HCT116 (cell line): Measurements from ENCODE around the gene CD82. TPM values are rescaled to one million over a fixed set of nuclear protein-coding genes. Genes with fewer than 3 reads are reported as not detected.
"Not testable (repeated sequence)": the region's sequence is repeated elsewhere in the genome, so short reads cannot be mapped to it uniquely, and the experiment has no call there.

ENCODE experiments used
- ATAC-seq: fragments of 200-7000 bp; cut with Tn5 transposase; 2 replicates; pipeline ENCODE4 v1.9.1; 2020; ENCODE audit warnings: mild to moderate bottlenecking, moderate library complexity
- BruUV-seq: library from RNA; stranded (reverse); fragments of 400-500 nt; replicated peaks from 2 replicates; lab custom pipeline; 2021; lab: Mats Ljungman, UMichigan
- CTCF ChIA-PET: fragments of 300-600 bp; sonication (Branson Sonifier 250); formaldehyde crosslinking; loops from one replicate; lab custom pipeline; 2021; ENCODE audit warnings: antibody characterized with exemption; lab: Charles Lee
- POLR2A ChIA-PET: fragments of 300-600, 350-600 bp; sonication (Branson Sonifier 250); formaldehyde crosslinking; loops from one replicate; lab custom pipeline; 2021; ENCODE audit warnings: antibody characterized with exemption; lab: Charles Lee
- RAD21 ChIA-PET, 2 experiments: fragments of 300-600 bp; sonication (Branson Sonifier 250); formaldehyde crosslinking; loops; one replicate each; lab custom pipeline; 2023; ENCODE audit warnings: low total read pairs in 2 of 2; ENCODE audit not compliant: uncharacterized antibody in 2 of 2, unreplicated experiment in 2 of 2, low non-redundant PET in 1 of 2; lab: Charles Lee
- DNase-seq: peaks from one replicate; pipeline ENCODE4 v3.0.0-alpha.2; 2010; ENCODE audit warnings: low read depth, low spot score
- H2AFZ ChIP-seq: fragments of 200-600 bp; shearing (Covaris generic), sonication (generic); 2 replicates; pipeline ENCODE4 v1.6.1; 2017; ENCODE audit warnings: low read depth, mixed run types, mixed read lengths, antibody characterized with exemption, low read length; ENCODE audit not compliant: poor library complexity, severe bottlenecking
- H3K27ac ChIP-seq: 2 replicates; pipeline ENCODE4 v1.5.1; 2012; ENCODE audit warnings: low read depth, low read length
- H3K27me3 ChIP-seq: fragments of 200-600 bp; sonication (generic); 2 replicates; pipeline ENCODE4 v1.6.1; 2016; ENCODE audit warnings: mixed run types, low read length, mixed read lengths; ENCODE audit not compliant: insufficient read depth
- H3K36me3 ChIP-seq, 2 experiments: fragments of 200-500 bp in 1 of 2; fragments of 200-600 bp in 1 of 2; sonication (Bioruptor generic) in 1 of 2; sonication (generic) in 1 of 2; 2 replicates each; pipeline versions ENCODE4 v1.5.1 to v1.6.1; 2014 to 2016; ENCODE audit warnings: low read length in 2 of 2, inconsistent platforms in 1 of 2, mixed read lengths in 1 of 2, mixed run types in 1 of 2; ENCODE audit not compliant: insufficient read depth in 2 of 2, control insufficient read depth in 1 of 2
- H3K4me1 ChIP-seq, 2 experiments: fragments of 200-600 bp in 1 of 2; sonication (generic) in 1 of 2; 2 replicates each; pipeline versions ENCODE4 v1.5.1 to v1.6.1; 2012 to 2017; ENCODE audit warnings: low read length in 2 of 2, inconsistent platforms in 1 of 2, mild to moderate bottlenecking in 1 of 2, mixed read lengths in 1 of 2, mixed run types in 1 of 2, moderate library complexity in 1 of 2; ENCODE audit not compliant: insufficient read depth in 2 of 2, control insufficient read depth in 1 of 2
- H3K4me2 ChIP-seq: fragments of 200-600 bp; sonication (generic); 2 replicates; pipeline ENCODE4 v1.6.1; 2017; ENCODE audit warnings: mixed run types, low read length, mixed read lengths
- H3K4me3 ChIP-seq, 2 experiments: fragments of 200-600 bp in 1 of 2; sonication (generic) in 1 of 2; replicated peaks in 1 of 2; 2 replicates each; pipeline ENCODE4 v1.5.1; 2011 to 2016; ENCODE audit warnings: low read length in 2 of 2, control low read depth in 1 of 2, low read depth in 1 of 2, mild to moderate bottlenecking in 1 of 2, mixed read lengths in 1 of 2, mixed run types in 1 of 2
- H3K79me2 ChIP-seq: fragments of 200-600 bp; sonication (generic); 2 replicates; pipeline ENCODE4 v1.6.1; 2017; ENCODE audit warnings: mild to moderate bottlenecking, mixed run types, low read length, moderate library complexity, mixed read lengths; ENCODE audit not compliant: insufficient read depth
- H3K9ac ChIP-seq: fragments of 200-600 bp; sonication (generic); 2 replicates; pipeline ENCODE4 v1.6.1; 2016; ENCODE audit warnings: low read length, mixed read lengths
- H3K9me2 ChIP-seq: fragments of 200-600 bp; sonication (generic), shearing (Covaris generic); 2 replicates; pipeline ENCODE4 v1.6.1; 2017; ENCODE audit warnings: mixed run types, mild to moderate bottlenecking, moderate library complexity; ENCODE audit not compliant: insufficient read depth
- H3K9me3 ChIP-seq, 2 experiments: fragments of 200-500 bp in 1 of 2; fragments of 200-600 bp in 1 of 2; sonication (Bioruptor generic) in 1 of 2; sonication (generic) in 1 of 2; 2 replicates each; pipeline ENCODE4 v1.6.1; 2014 to 2017; ENCODE audit warnings: low read length in 2 of 2, mixed read lengths in 2 of 2, inconsistent platforms in 1 of 2, low read depth in 1 of 2, mild to moderate bottlenecking in 1 of 2, mixed run types in 1 of 2, moderate library complexity in 1 of 2; ENCODE audit not compliant: control insufficient read depth in 1 of 2, insufficient read depth in 1 of 2
- H4K20me1 ChIP-seq: fragments of 200-600 bp; sonication (generic), shearing (Covaris generic); 2 replicates; pipeline ENCODE4 v1.6.1; 2017; ENCODE audit warnings: mixed run types, mild to moderate bottlenecking, moderate library complexity; ENCODE audit not compliant: insufficient read depth
- EGR1 ChIP-seq: IDR thresholded peaks from 2 replicates; pipeline ENCODE4 v1.6.1; 2012; ENCODE audit warnings: low read depth
- ELF1 ChIP-seq: IDR thresholded peaks from 2 replicates; pipeline ENCODE4 v1.6.1; 2012; ENCODE audit warnings: low read depth, borderline replicate concordance
- EZH2phosphoT487 ChIP-seq: fragments of 200-600 bp; IDR thresholded peaks from 2 replicates; pipeline ENCODE4 v1.6.1; 2018; ENCODE audit warnings: antibody characterized with exemption, borderline replicate concordance
- FOSL1 ChIP-seq: IDR thresholded peaks from 2 replicates; pipeline ENCODE4 v1.6.1; 2012; ENCODE audit warnings: low read depth
- JUND ChIP-seq: IDR thresholded peaks from 2 replicates; pipeline ENCODE4 v1.6.1; 2012
- SIN3A ChIP-seq: IDR thresholded peaks from 2 replicates; pipeline ENCODE4 v1.6.1; 2012; ENCODE audit warnings: low read depth
- YY1 ChIP-seq: IDR thresholded peaks from 2 replicates; pipeline ENCODE4 v1.6.1; 2011; ENCODE audit warnings: low read length, low read depth, moderate library complexity, mild to moderate bottlenecking; ENCODE audit not compliant: insufficient replicate concordance; ENCODE audit errors: extremely low read depth
- ZNF274 ChIP-seq: fragments of 200-500 bp; sonication (Bioruptor generic); IDR thresholded peaks from 2 replicates; pipeline ENCODE4 v1.6.1; 2014; ENCODE audit warnings: mild to moderate bottlenecking, low read depth, low read length, inconsistent platforms
- intact Hi-C: fragments of 100-400 bp; cut with micrococcal nuclease; formaldehyde crosslinking; loops from 2 replicates; pipeline ENCODE4 v1.10.0; 2022
- total RNA-seq: library from RNA; stranded (reverse); gene quantifications from one replicate; pipeline ENCODE4 v1.2.1, GENCODE V29; 2021; ENCODE audit not compliant: unreplicated experiment
- TF ChIP-seq, protein P1 (sequence below): IDR thresholded peaks from 2 replicates; pipeline ENCODE4 v1.6.1; 2011; ENCODE audit warnings: mild to moderate bottlenecking, low read length, moderate library complexity; ENCODE audit not compliant: insufficient replicate concordance; ENCODE audit errors: extremely low read depth
- TF ChIP-seq, protein P2 (sequence below), 3 experiments: fragments of 200-600 bp in 1 of 3; sonication (generic) in 1 of 3; IDR thresholded peaks in 2 of 3; conservative IDR thresholded peaks in 1 of 3; 2 replicates each; pipeline ENCODE4 v1.5.1; 2012 to 2017; ENCODE audit warnings: low read depth in 2 of 3, low read length in 2 of 3, antibody characterized with exemption in 1 of 3, borderline replicate concordance in 1 of 3, control low read depth in 1 of 3, mild to moderate bottlenecking in 1 of 3, mixed read lengths in 1 of 3, mixed run types in 1 of 3, moderate library complexity in 1 of 3; ENCODE audit not compliant: insufficient read depth in 1 of 3

The CD82 gene
- total RNA-seq, 1 experiment from 2014 or later = 16.7 TPM

DNA sequence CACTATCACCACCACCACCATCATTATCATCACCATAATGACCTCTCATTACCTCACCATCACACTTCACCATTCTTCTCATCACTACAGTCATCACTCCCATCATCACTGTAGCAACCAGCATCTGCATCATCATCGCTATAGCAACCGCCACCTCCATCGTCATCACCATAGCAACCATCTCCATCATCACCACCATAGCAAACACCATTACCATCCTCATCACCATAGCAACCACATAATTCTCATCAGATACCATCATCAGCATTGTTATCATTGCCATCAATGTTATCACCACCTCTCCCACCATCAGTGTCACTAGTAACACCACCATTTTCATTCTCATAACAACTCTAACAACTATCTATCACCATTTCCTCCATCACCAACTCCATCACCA is 23.1 kb upstream of the CD82 start:
- ATAC-seq (no peak), DNase-seq (no peak)
- Histone ChIP-seq H3K4me2 (no peak overlapping the region), H2AFZ (no peak overlapping the region), H3K79me2 (no peaks in the 10 kb centered on the region), H3K4me3 (no peak overlapping the region), H3K4me1 (no peaks in the 10 kb centered on the region; a peak in 1 of 4 replicates), H3K9me2 (no peaks in the 10 kb centered on the region), H3K27me3 (no peaks in the 10 kb centered on the region), H3K9ac (no peak overlapping the region), H3K36me3 (no peaks in the 10 kb centered on the region), H3K9me3 (no peaks in the 10 kb centered on the region), H4K20me1 (no peaks in the 10 kb centered on the region), H3K27ac (no peak overlapping the region)
- ChIA-PET RAD21 (no interaction called here), POLR2A (no interaction called here), CTCF (no interaction called here)
- no TSS peak for BruUV-seq
- intact Hi-C loops = no loop called here
- no peak for TF ChIP-seq EGR1
- TF ChIP-seq ELF1 = no peak
- TF ChIP-seq, protein P1, sequence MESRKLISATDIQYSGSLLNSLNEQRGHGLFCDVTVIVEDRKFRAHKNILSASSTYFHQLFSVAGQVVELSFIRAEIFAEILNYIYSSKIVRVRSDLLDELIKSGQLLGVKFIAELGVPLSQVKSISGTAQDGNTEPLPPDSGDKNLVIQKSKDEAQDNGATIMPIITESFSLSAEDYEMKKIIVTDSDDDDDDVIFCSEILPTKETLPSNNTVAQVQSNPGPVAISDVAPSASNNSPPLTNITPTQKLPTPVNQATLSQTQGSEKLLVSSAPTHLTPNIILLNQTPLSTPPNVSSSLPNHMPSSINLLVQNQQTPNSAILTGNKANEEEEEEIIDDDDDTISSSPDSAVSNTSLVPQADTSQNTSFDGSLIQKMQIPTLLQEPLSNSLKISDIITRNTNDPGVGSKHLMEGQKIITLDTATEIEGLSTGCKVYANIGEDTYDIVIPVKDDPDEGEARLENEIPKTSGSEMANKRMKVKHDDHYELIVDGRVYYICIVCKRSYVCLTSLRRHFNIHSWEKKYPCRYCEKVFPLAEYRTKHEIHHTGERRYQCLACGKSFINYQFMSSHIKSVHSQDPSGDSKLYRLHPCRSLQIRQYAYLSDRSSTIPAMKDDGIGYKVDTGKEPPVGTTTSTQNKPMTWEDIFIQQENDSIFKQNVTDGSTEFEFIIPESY = no peak
- no peak for TF ChIP-seq JUND
- no peak for TF ChIP-seq SIN3A
- no peak for TF ChIP-seq EZH2phosphoT487
- TF ChIP-seq, protein P2, sequence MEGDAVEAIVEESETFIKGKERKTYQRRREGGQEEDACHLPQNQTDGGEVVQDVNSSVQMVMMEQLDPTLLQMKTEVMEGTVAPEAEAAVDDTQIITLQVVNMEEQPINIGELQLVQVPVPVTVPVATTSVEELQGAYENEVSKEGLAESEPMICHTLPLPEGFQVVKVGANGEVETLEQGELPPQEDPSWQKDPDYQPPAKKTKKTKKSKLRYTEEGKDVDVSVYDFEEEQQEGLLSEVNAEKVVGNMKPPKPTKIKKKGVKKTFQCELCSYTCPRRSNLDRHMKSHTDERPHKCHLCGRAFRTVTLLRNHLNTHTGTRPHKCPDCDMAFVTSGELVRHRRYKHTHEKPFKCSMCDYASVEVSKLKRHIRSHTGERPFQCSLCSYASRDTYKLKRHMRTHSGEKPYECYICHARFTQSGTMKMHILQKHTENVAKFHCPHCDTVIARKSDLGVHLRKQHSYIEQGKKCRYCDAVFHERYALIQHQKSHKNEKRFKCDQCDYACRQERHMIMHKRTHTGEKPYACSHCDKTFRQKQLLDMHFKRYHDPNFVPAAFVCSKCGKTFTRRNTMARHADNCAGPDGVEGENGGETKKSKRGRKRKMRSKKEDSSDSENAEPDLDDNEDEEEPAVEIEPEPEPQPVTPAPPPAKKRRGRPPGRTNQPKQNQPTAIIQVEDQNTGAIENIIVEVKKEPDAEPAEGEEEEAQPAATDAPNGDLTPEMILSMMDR (IDR thresholded peaks at IDR 0.05 in 2 of 3, conservative IDR thresholded peaks at IDR 0.05 in 1 of 3; ENCODE audit: borderline replicate concordance in 1 of 3, insufficient read depth in 1 of 3, low read depth in 2 of 3, low read length in 2 of 3) = no peak
- no peak for TF ChIP-seq YY1
- TF ChIP-seq FOSL1 = no peak
- TF ChIP-seq ZNF274 = no peak

DNA sequence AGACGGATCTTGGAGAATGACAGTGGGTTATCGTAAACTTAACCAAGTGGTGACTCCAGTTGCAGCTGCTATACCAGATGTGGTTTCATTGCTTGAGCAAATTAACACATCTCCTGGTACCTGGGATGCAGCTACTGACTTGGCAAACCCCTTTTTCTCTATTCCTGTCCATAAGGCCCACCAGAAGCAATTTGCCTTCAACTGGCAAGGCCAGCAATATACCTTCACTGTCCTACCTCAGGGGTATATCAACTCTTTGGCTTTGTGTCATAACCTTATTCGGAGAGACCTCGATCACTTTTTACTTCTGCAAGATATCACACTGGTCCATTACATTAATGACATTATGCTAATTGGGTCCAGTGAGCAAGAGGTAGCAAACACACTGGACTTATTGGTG is 18.5 kb upstream of the CD82 start:
- H3K9me3 ChIP-seq, H3K27ac ChIP-seq, H3K9me2 ChIP-seq, H2AFZ ChIP-seq, CTCF ChIA-PET, H3K27me3 ChIP-seq, H3K79me2 ChIP-seq, H3K4me3 ChIP-seq, POLR2A ChIA-PET, H3K36me3 ChIP-seq, BruUV-seq, H3K9ac ChIP-seq, H4K20me1 ChIP-seq, DNase-seq, H3K4me1 ChIP-seq, intact Hi-C loops, RAD21 ChIA-PET, ATAC-seq, H3K4me2 ChIP-seq: not testable (repeated sequence)

DNA sequence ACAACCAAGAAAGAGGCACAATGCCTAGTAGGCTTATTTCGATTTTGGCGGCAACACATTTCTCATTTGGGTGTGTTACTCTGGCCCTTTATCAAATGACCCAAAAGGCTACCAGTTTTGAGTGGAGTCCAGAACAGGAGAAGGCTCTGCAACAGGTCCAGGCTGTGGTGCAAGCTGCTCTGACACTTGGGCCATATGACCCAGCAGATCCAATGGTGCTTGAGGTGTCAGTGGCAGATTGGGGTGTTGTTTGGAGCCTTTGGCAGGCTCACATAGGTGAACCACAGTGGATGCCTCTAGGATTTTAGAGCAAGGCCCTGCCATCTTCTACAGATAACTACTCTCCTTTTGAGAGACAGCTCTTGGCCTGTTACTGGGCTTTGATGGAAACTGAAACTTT is 17.9 kb upstream of the CD82 start:
- H2AFZ ChIP-seq, H3K9me2 ChIP-seq, BruUV-seq, H3K36me3 ChIP-seq, H3K9ac ChIP-seq, CTCF ChIA-PET, DNase-seq, H3K27me3 ChIP-seq, ATAC-seq, H3K9me3 ChIP-seq, H3K79me2 ChIP-seq, H3K4me2 ChIP-seq, H3K4me3 ChIP-seq, intact Hi-C loops, RAD21 ChIA-PET, POLR2A ChIA-PET, H3K4me1 ChIP-seq, H4K20me1 ChIP-seq, H3K27ac ChIP-seq: not testable (repeated sequence)
